Common myeloid progenitor, CD34-positive (primary cell): ENCODE results near the gene RAC2.

Experiments
- CTCF ChIA-PET: fragments of 350-600 bp; sonication (Branson Sonifier 250); formaldehyde crosslinking; loops from one replicate; lab custom pipeline; 2021; ENCODE audit warnings: antibody characterized with exemption; lab: Charles Lee
- POLR2A ChIA-PET: fragments of 350-600 bp; sonication (Branson Sonifier 250); formaldehyde crosslinking; loops from one replicate; lab custom pipeline; 2021; ENCODE audit warnings: antibody characterized with exemption; lab: Charles Lee
- DNase-seq, 3 donors: peaks; one replicate each; pipeline versions ENCODE4 v3.0.0 to v3.0.0-alpha.2; 2013
- H3K27ac ChIP-seq, 2 experiments: 1 replicate in 1 of 2; 2 replicates in 1 of 2; pipeline ENCODE4 v1.7.0; 2013; ENCODE audit warnings: inconsistent platforms in 2 of 2, low read length in 2 of 2, mild to moderate bottlenecking in 2 of 2, low read depth in 1 of 2, moderate library complexity in 1 of 2; ENCODE audit not compliant: severe bottlenecking in 2 of 2, insufficient read depth in 1 of 2, poor library complexity in 1 of 2
- H3K27me3 ChIP-seq, 5 experiments: replicated peaks in 2 of 5; 1 replicate in 3 of 5; 2 replicates in 2 of 5; pipeline versions ENCODE4 v1.6.1 to v1.7.0; 2013; ENCODE audit warnings: low read length in 4 of 5, mild to moderate bottlenecking in 2 of 5, moderate library complexity in 2 of 5, inconsistent platforms in 1 of 5; ENCODE audit not compliant: insufficient read depth in 5 of 5, control insufficient read depth in 4 of 5
- H3K36me3 ChIP-seq, 4 experiments: 1 replicate in 2 of 4; 2 replicates in 2 of 4; pipeline versions ENCODE4 v1.6.1 to v1.7.0; 2013; ENCODE audit warnings: low read length in 3 of 4, control low read depth in 1 of 4, mild to moderate bottlenecking in 1 of 4; ENCODE audit not compliant: control insufficient read depth in 4 of 4, insufficient read depth in 4 of 4
- H3K4me1 ChIP-seq, 4 experiments: 1 replicate in 3 of 4; 2 replicates in 1 of 4; pipeline versions ENCODE4 v1.6.1 to v1.7.1; 2013; ENCODE audit warnings: low read length in 3 of 4, mild to moderate bottlenecking in 3 of 4, control low read depth in 1 of 4, inconsistent platforms in 1 of 4, moderate library complexity in 1 of 4; ENCODE audit not compliant: control insufficient read depth in 4 of 4, insufficient read depth in 4 of 4; ENCODE audit errors: control extremely low read depth in 1 of 4
- H3K4me3 ChIP-seq, 7 experiments: 1 replicate in 4 of 7; 2 replicates in 3 of 7; pipeline versions ENCODE4 v1.5.1 to v1.7.0; 2013; ENCODE audit warnings: mild to moderate bottlenecking in 7 of 7, low read length in 6 of 7, moderate library complexity in 6 of 7, inconsistent platforms in 2 of 7, low read depth in 2 of 7, control low read depth in 1 of 7; ENCODE audit not compliant: insufficient read depth in 4 of 7, control insufficient read depth in 1 of 7; ENCODE audit errors: extremely low read depth in 1 of 7
- H3K9me3 ChIP-seq, 5 experiments: 1 replicate in 4 of 5; 2 replicates in 1 of 5; pipeline versions ENCODE4 v1.6.1 to v1.7.1; 2013; ENCODE audit warnings: low read length in 4 of 5, mild to moderate bottlenecking in 2 of 5, inconsistent platforms in 1 of 5, low read depth in 1 of 5, moderate library complexity in 1 of 5; ENCODE audit not compliant: control insufficient read depth in 4 of 5, insufficient read depth in 2 of 5; ENCODE audit errors: control extremely low read depth in 1 of 5
- WGBS: methylation state at CpG from one replicate; pipeline ENCODE4 v1.1.5; 2013; ENCODE audit not compliant: insufficient coverage; 5-methylcytosine and 5-hydroxymethylcytosine counted together

The RAC2 gene

GRCh38 chr22:37243402-37244113 is 511 bp downstream of the RAC2 start:
- peaks cover 0 to 37% (median 26%) of the 10 kb centered on the region in 4 experiments for H3K36me3 ChIP-seq
- peaks cover 6 to 73% (median 64%) of the 10 kb centered on the region in 4 experiments for H3K4me1 ChIP-seq
- H3K27ac ChIP-seq, result peak overlapping the region; percentile 79 to 89
- 3% methylated on average over 5 of the region's 12 CpGs for WGBS
- H3K27me3 ChIP-seq, result no peaks in the 10 kb centered on the region
- POLR2A ChIA-PET, result interaction anchor here (1.3 to 3.8 kb wide), 3 partner anchors 14 to 44 kb away, joined by 4 to 45 read pairs (median 5); partner anchors contain the start of gene CYTH4
- CTCF ChIA-PET, result interaction anchor here (0.5 to 11.2 kb wide), 8 partner anchors 12 to 102 kb away, joined by 3 to 157 read pairs (median 13); no protein-coding TSS in a partner anchor
- peak in 1 of 3 donors; percentile 31 for DNase-seq
- no peaks in the 10 kb centered on the region for H3K9me3 ChIP-seq
- peak overlapping the region; percentile 67 to 99 (median 93) for H3K4me3 ChIP-seq

- CTCF ChIA-PET, result interaction anchor here (0.6 to 11.2 kb wide), 12 partner anchors 11 to 328 kb away, joined by 3 to 157 read pairs (median 4); no protein-coding TSS in a partner anchor
- Histone ChIP-seq H3K36me3 (peaks cover 0 to 45% (median 33%) of the 10 kb centered on the region in 4 experiments), H3K27me3 (no peaks in the 10 kb centered on the region), H3K4me3 (peak overlapping the region; percentile 67 to 99 (median 93)), H3K4me1 (peaks cover 6 to 79% (median 71%) of the 10 kb centered on the region in 4 experiments), H3K9me3 (no peaks in the 10 kb centered on the region), H3K27ac (peak overlapping the region; percentile 79 to 89)
- 0% methylated on average over 16 of the region's 16 CpGs for WGBS
- POLR2A ChIA-PET, result interaction anchor here (0.5 to 3.8 kb wide), 6 partner anchors 13 to 817 kb away, joined by 3 to 45 read pairs (median 4); no protein-coding TSS in a partner anchor
- DNase-seq, result peak; percentile 92 to 99 (median 98)
These were observed 1.6 kb downstream of the RAC2 start for GRCh38 chr22:37242395-37242918.

GRCh38 chr22:37241351-37242142 is 2.5 kb downstream of the RAC2 start:
- Histone ChIP-seq H3K27me3 (no peaks in the 10 kb centered on the region), H3K27ac (peak overlapping the region; percentile 36 to 78), H3K4me1 (peaks cover 6 to 84% (median 76%) of the 10 kb centered on the region in 4 experiments), H3K4me3 (peak overlapping the region in 6 of 7 experiments; percentile 16 to 99 (median 93)), H3K9me3 (no peaks in the 10 kb centered on the region), H3K36me3 (peaks cover 0 to 50% (median 38%) of the 10 kb centered on the region in 4 experiments)
- peak in 2 of 3 donors; percentile 60 to 71 for DNase-seq
- ChIA-PET POLR2A (interaction anchor here (0.5 to 3.8 kb wide), 6 partner anchors 12 to 816 kb away, joined by 3 to 45 read pairs (median 3); no protein-coding TSS in a partner anchor), CTCF (interaction anchor here (0.6 to 11.2 kb wide), 16 partner anchors 10 to 558 kb away, joined by 3 to 157 read pairs (median 4); no protein-coding TSS in a partner anchor)
- WGBS, result 26% methylated on average over 14 of the region's 19 CpGs

DNA sequence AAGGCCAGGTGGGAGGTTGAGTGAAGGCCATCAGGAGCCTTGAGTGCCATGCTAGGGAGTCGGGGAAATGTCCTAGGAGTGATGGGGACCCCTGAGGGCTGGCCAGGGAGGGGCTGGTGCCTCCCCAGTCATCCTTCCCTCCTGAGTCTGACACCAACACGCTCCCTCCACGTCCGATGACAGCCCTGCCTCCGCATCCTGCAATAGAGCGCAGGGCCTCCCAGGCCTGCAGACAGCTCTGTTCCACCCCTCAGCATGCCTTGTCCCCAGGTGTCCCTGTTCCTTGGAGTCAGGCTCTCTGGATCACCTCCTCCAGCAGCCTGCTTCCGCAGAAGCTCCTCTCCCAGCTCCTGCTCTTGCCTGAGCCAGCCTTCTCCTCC is 3.1 kb downstream of the RAC2 start:
- POLR2A ChIA-PET, result interaction anchor here (1.4 to 3.8 kb wide), 2 partner anchors 11 to 65 kb away, joined by 3 to 45 read pairs; no protein-coding TSS in a partner anchor
- DNase-seq, result no peak
- 85% methylated on average over 6 of the region's 7 CpGs for WGBS

DNA sequence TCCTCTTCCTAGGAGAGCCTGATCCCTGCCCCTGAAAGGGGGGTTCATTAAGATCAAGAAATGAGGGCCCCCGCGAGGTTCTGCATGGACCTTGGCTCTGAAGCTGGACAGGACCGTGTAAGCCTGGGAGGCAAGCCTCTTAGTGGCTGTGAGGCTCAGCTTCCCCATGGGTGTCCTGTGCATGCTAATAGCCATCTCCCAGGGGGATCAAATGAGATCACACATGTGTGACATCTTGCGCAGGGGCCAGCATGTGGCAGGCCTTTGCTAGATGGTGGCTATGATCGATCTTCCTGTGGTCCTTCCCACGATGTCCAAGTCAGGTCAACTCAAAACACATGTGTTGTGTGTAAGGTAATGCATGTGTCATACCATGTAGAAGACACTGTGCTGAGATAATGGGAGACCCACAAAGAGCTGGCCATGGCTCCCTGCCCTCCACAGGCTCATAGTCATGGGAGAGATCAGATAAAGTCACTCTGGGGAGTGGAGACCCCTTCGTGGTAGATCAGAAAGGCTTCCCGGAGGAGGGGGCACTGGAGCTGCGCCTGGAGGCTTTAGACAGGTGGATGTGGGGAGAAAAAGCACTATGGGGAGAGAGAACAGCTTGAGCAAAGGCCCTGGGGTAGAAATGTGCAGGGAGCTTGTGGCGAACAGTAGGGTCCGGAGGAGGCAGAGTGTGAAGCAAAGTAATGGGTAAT is 3.7 kb downstream of the RAC2 start:
- Histone ChIP-seq H3K4me1 (peaks cover 2 to 89% (median 78%) of the 10 kb centered on the region in 4 experiments), H3K27ac (peak overlapping the region in 1 of 2 experiments; percentile 41), H3K4me3 (no peak overlapping the region), H3K9me3 (no peaks in the 10 kb centered on the region), H3K27me3 (no peaks in the 10 kb centered on the region), H3K36me3 (peaks cover 2 to 62% (median 47%) of the 10 kb centered on the region in 4 experiments)
- no peak for DNase-seq
- 88% methylated on average over 10 of the region's 11 CpGs for WGBS
- ChIA-PET CTCF (interaction anchor here (1.1 to 11.2 kb wide), 6 partner anchors 9 to 384 kb away, joined by 3 to 157 read pairs (median 6); no protein-coding TSS in a partner anchor), POLR2A (interaction anchor here (0.7 to 1.4 kb wide), 2 partner anchors 30 to 66 kb away, joined by 3 read pairs; no protein-coding TSS in a partner anchor)

More for the DNA sequence above, 3.1 kb downstream of the RAC2 start:
- peaks cover 6 to 89% (median 78%) of the 10 kb centered on the region in 4 experiments for H3K4me1 ChIP-seq
- no peaks in the 10 kb centered on the region for H3K9me3 ChIP-seq
- CTCF ChIA-PET, result interaction anchor here (0.6 to 11.2 kb wide), 7 partner anchors 10 to 385 kb away, joined by 3 to 157 read pairs (median 4); no protein-coding TSS in a partner anchor
- no peaks in the 10 kb centered on the region for H3K27me3 ChIP-seq
- H3K4me3 ChIP-seq, result peak overlapping the region in 4 of 7 experiments; percentile 80 to 99 (median 94)
- H3K36me3 ChIP-seq, result peaks cover 0 to 57% (median 42%) of the 10 kb centered on the region in 4 experiments
- peak overlapping the region; percentile 36 to 78 for H3K27ac ChIP-seq
